Measurements from ENCODE around the gene FEM1B. TPM values are rescaled to one million over a fixed set of nuclear protein-coding genes. Genes with fewer than 3 reads are reported as not detected.

FEM1B gene
- polyA plus RNA-seq, 3 donors = 21.5 to 26.4 (median 26.0) TPM

- WGBS (ENCODE audit: insufficient coverage) = 92% methylated on average over 9 of the region's 14 CpGs
- Mint-ChIP-seq H3K4me3 (no peak overlapping the region), H3K36me3 (no peaks in the 10 kb centered on the region), H3K9me3 (no peaks in the 10 kb centered on the region), H3K27ac (no peak overlapping the region), H3K4me1 (peaks cover 18% of the 10 kb centered on the region), H3K27me3 (ENCODE audit: low read depth in 3 of 3) (peaks cover 2 to 4% (median 2%) of the 10 kb centered on the region in 3 donors)
- Histone ChIP-seq H3K9me3 (replicated peaks in 1 of 2; ENCODE audit: control insufficient read depth in 1 of 2, insufficient read depth in 1 of 2, low read length in 2 of 2) (no peaks in the 10 kb centered on the region), H3K4me3 (replicated peaks in 1 of 3; ENCODE audit: low read depth in 2 of 3, low read length in 3 of 3) (no peak overlapping the region), H3K79me2 (ENCODE audit: insufficient read depth, low read length) (no peaks in the 10 kb centered on the region), H3K4me2 (replicated peaks; ENCODE audit: extremely low read depth, low read length, poor library complexity, severe bottlenecking) (no peak overlapping the region), H3K4me1 (ENCODE audit: control insufficient read depth in 1 of 2, insufficient read depth in 2 of 2, low read length in 2 of 2) (peaks cover 6 to 9% of the 10 kb centered on the region in 2 donors), H2AFZ (ENCODE audit: insufficient read depth, low read depth, low read length, poor library complexity, severe bottlenecking) (no peak overlapping the region), H3K27me3 (ENCODE audit: control insufficient read depth in 2 of 2, insufficient read depth in 2 of 2, low read length in 2 of 2) (no peaks in the 10 kb centered on the region), H3K9ac (ENCODE audit: insufficient read depth, low read length, poor library complexity, severe bottlenecking) (no peak overlapping the region), H3K27ac (ENCODE audit: low read depth in 1 of 2, low read length in 2 of 2) (no peak overlapping the region), H3K36me3 (replicated peaks in 1 of 2; ENCODE audit: control insufficient read depth in 1 of 2, insufficient read depth in 2 of 2, low read length in 2 of 2) (no peaks in the 10 kb centered on the region), H4K20me1 (ENCODE audit: insufficient read depth, low read length) (no peaks in the 10 kb centered on the region)
- intact Hi-C loops (cut with micrococcal nuclease) = loop anchor here (2.0 to 10.0 kb wide), 3 partner anchors 53 to 75 kb away; no protein-coding TSS in a partner anchor
- DNase-seq = no peak
- no peak for TF ChIP-seq CTCF (IDR thresholded peaks at IDR 0.05)
Measured at GRCh38 chr15:68307131-68307928, 29.8 kb downstream of the FEM1B start.

GRCh38 chr15:68309024-68309423 lies 31.5 kb downstream of the FEM1B start:
- H3K27ac ChIP-seq (ENCODE audit: low read depth in 1 of 2, low read length in 2 of 2) = no peak overlapping the region
- H3K9me3 ChIP-seq (replicated peaks in 1 of 2; ENCODE audit: control insufficient read depth in 1 of 2, insufficient read depth in 1 of 2, low read length in 2 of 2) = no peaks in the 10 kb centered on the region
- no peaks in the 10 kb centered on the region for H3K9me3 Mint-ChIP-seq
- no peak overlapping the region for H3K4me2 ChIP-seq (replicated peaks; ENCODE audit: extremely low read depth, low read length, poor library complexity, severe bottlenecking)
- no peak overlapping the region for H2AFZ ChIP-seq (ENCODE audit: insufficient read depth, low read depth, low read length, poor library complexity, severe bottlenecking)
- TF ChIP-seq CTCF (IDR thresholded peaks at IDR 0.05) = no peak
- H3K4me1 Mint-ChIP-seq = peaks cover 17% of the 10 kb centered on the region
- no peaks in the 10 kb centered on the region for H3K79me2 ChIP-seq (ENCODE audit: insufficient read depth, low read length)
- H3K27ac Mint-ChIP-seq = no peak overlapping the region
- WGBS (ENCODE audit: insufficient coverage) = 88% methylated on average over 1 of the region's 3 CpGs
- H3K27me3 ChIP-seq (ENCODE audit: control insufficient read depth in 2 of 2, insufficient read depth in 2 of 2, low read length in 2 of 2) = no peaks in the 10 kb centered on the region
- no peaks in the 10 kb centered on the region for H4K20me1 ChIP-seq (ENCODE audit: insufficient read depth, low read length)
- H3K9ac ChIP-seq (ENCODE audit: insufficient read depth, low read length, poor library complexity, severe bottlenecking) = no peak overlapping the region
- H3K36me3 Mint-ChIP-seq = no peaks in the 10 kb centered on the region
- peaks cover 2 to 4% (median 2%) of the 10 kb centered on the region in 3 donors for H3K27me3 Mint-ChIP-seq (ENCODE audit: low read depth in 3 of 3)
- peaks cover 6 to 9% of the 10 kb centered on the region in 2 donors for H3K4me1 ChIP-seq (ENCODE audit: control insufficient read depth in 1 of 2, insufficient read depth in 2 of 2, low read length in 2 of 2)
- no peaks in the 10 kb centered on the region for H3K36me3 ChIP-seq (replicated peaks in 1 of 2; ENCODE audit: control insufficient read depth in 1 of 2, insufficient read depth in 2 of 2, low read length in 2 of 2)
- no peak for DNase-seq
- intact Hi-C loops (cut with micrococcal nuclease) = loop anchor here in 1 of 2 donors (5.0 to 10.0 kb wide), 2 partner anchors 54 to 73 kb away; no protein-coding TSS in a partner anchor
- no peak overlapping the region for H3K4me3 Mint-ChIP-seq
- H3K4me3 ChIP-seq (replicated peaks in 1 of 3; ENCODE audit: low read depth in 2 of 3, low read length in 3 of 3) = no peak overlapping the region
